Spleen (tissue), 11 donors: ENCODE results near the gene ZNF593. TPM values are rescaled to one million over a fixed set of nuclear protein-coding genes. Genes with fewer than 3 reads are reported as not detected.

Experiments
- DNase-seq: peaks from one replicate; pipeline ENCODE4 v3.0.0-alpha.2; 2020
- H3K27ac ChIP-seq, 8 donors: fragments of 200-600 bp; sonication (generic) in 7 of 8; 1 replicate in 4 of 8; 2 replicates in 4 of 8; pipeline versions ENCODE4 v1.5.0 to v1.8.0; 2016 to 2021; ENCODE audit warnings: inconsistent platforms in 4 of 8, mild to moderate bottlenecking in 4 of 8, moderate library complexity in 1 of 8
- H3K27me3 ChIP-seq, 7 donors: fragments of 200-600 bp; sonication (generic) in 6 of 7; replicated peaks in 1 of 7; 1 replicate in 4 of 7; 2 replicates in 3 of 7; pipeline versions ENCODE4 v1.5.0 to v1.8.0; 2016 to 2021; ENCODE audit warnings: inconsistent platforms in 3 of 7, mild to moderate bottlenecking in 1 of 7
- H3K36me3 ChIP-seq, 6 donors: fragments of 200-600 bp; sonication (generic) in 5 of 6; 1 replicate in 4 of 6; 2 replicates in 2 of 6; pipeline versions ENCODE4 v1.5.0 to v1.8.0; 2016 to 2021; ENCODE audit warnings: inconsistent platforms in 2 of 6
- H3K4me1 ChIP-seq, 6 donors: fragments of 200-600 bp; sonication (generic) in 5 of 6; 1 replicate in 3 of 6; 2 replicates in 3 of 6; pipeline versions ENCODE4 v1.5.0 to v1.8.0; 2016 to 2021; ENCODE audit warnings: inconsistent platforms in 3 of 6
- H3K4me3 ChIP-seq, 8 donors: fragments of 200-600 bp; sonication (generic) in 7 of 8; 1 replicate in 4 of 8; 2 replicates in 4 of 8; pipeline versions ENCODE4 v1.5.0 to v1.8.0; 2016 to 2021; ENCODE audit warnings: inconsistent platforms in 4 of 8, mild to moderate bottlenecking in 4 of 8, moderate library complexity in 2 of 8
- H3K9me3 ChIP-seq, 8 donors: fragments of 200-600 bp; sonication (generic) in 7 of 8; 1 replicate in 4 of 8; 2 replicates in 4 of 8; pipeline versions ENCODE4 v1.5.0 to v1.8.0; 2016 to 2021; ENCODE audit warnings: inconsistent platforms in 4 of 8
- CTCF ChIP-seq, 11 experiments: fragments of 200-600 bp in 7 of 11; fragments of 450-650 bp in 4 of 11; sonication (generic) in 4 of 11; IDR thresholded peaks in 8 of 11; conservative IDR thresholded peaks in 3 of 11; 1 replicate in 7 of 11; 2 replicates in 4 of 11; pipeline versions ENCODE4 v1.4.0 to v1.8.0; 2016 to 2021; ENCODE audit warnings: antibody characterized with exemption in 11 of 11, inconsistent platforms in 4 of 11, mild to moderate bottlenecking in 1 of 11
- POLR2A ChIP-seq, 3 donors: fragments of 450-650 bp; IDR thresholded peaks; one replicate each; pipeline ENCODE4 v1.5.1; 2017; ENCODE audit warnings: antibody characterized with exemption in 3 of 3, mild to moderate bottlenecking in 1 of 3
- POLR2AphosphoS5 ChIP-seq, 3 donors: sonication (generic); formaldehyde crosslinking; IDR thresholded peaks; one replicate each; pipeline ENCODE4 v1.5.1; 2017; ENCODE audit warnings: antibody characterized with exemption in 3 of 3
- WGBS, 5 donors: extraction: QIAGEN DNeasy Blood & Tissue Kit in 3 of 5; methylation state at CpG; one replicate each; pipeline versions ENCODE4 v1.1.5 to v1.1.7; 2013 to 2018; 5-methylcytosine and 5-hydroxymethylcytosine counted together
- intact Hi-C: fragments of 100-400 bp; cut with DNase I; formaldehyde crosslinking; loops from one replicate; pipeline ENCODE4 v1.15.0; 2023; ENCODE audit warnings: low total_unique reads
- polyA plus RNA-seq, 3 donors: library from polyadenylated mRNA; stranded (reverse); fragments of 200-250 nt; gene quantifications; one replicate each; pipeline ENCODE4 v1.2.1, GENCODE V29; 2013
- total RNA-seq, 7 donors: library from RNA; depleted of rRNA in 3 of 7; stranded (reverse); fragments of >200 nt in 3 of 7; fragmentation: NEBNext Ultra II Directional in 4 of 7; extraction: Animal tissue kit (Norgen Biotek cat#: 25700) in 4 of 7; gene quantifications; one replicate each; pipeline versions ENCODE4 v1.1.0 to v1.2.1, GENCODE V29; 2016 to 2021
- donor health status: healthy with polysubstance abuse.
- donor health status: DM: no; HTN: no; CAD: no; lungs with moderate emphysema.
- donor health status: DM: no; HTN: no; CAD: no.
- donor health status: Bipolar disorder and iron deficiency.
- donor health status: healthy.
- donor health status: DM: no; HTN: no; CAD: no.
- donor health status: DM: yes; HTN: yes; CAD: no.

ZNF593 gene
- total and polyA plus RNA-seq, 10 donors, result 13.5 to 104 (median 25.2) TPM

- H3K9me3 ChIP-seq, result no peaks in the 10 kb centered on the region
- no peaks in the 10 kb centered on the region for H3K4me1 ChIP-seq
- H3K27ac ChIP-seq, result no peak overlapping the region
- no peaks in the 10 kb centered on the region for H3K36me3 ChIP-seq
- H3K27me3 ChIP-seq, result no peaks in the 10 kb centered on the region
- 92 to 95% (median 93%) methylated on average over 13 to 21 of the region's 21 CpGs for WGBS, 5 donors
- TF ChIP-seq POLR2A (IDR thresholded peaks at IDR 0.05), result no peak
- TF ChIP-seq POLR2AphosphoS5 (IDR thresholded peaks at IDR 0.05), result no peak
- TF ChIP-seq CTCF (IDR thresholded peaks at IDR 0.05 in 8 of 11, conservative IDR thresholded peaks at IDR 0.05 in 3 of 11), result no peak
- DNase-seq, result no peak
- intact Hi-C loops, result no loop called here
- H3K4me3 ChIP-seq, result no peak overlapping the region
Measured at GRCh38 chr1:26184883-26185282, 15.2 kb downstream of the ZNF593 start.

GRCh38 chr1:26187882-26188281, 18.2 kb downstream of the ZNF593 start:
- Histone ChIP-seq H3K36me3 (no peaks in the 10 kb centered on the region), H3K27me3 (no peaks in the 10 kb centered on the region), H3K27ac (no peak overlapping the region), H3K9me3 (no peaks in the 10 kb centered on the region), H3K4me1 (no peaks in the 10 kb centered on the region), H3K4me3 (no peak overlapping the region)
- 91 to 98% (median 95%) methylated on average over 6 of the region's 6 CpGs for WGBS, 5 donors
- DNase-seq, result no peak
- intact Hi-C loops, result no loop called here
- TF ChIP-seq POLR2AphosphoS5 (IDR thresholded peaks at IDR 0.05) (no peak), POLR2A (IDR thresholded peaks at IDR 0.05) (no peak), CTCF (IDR thresholded peaks at IDR 0.05 in 8 of 11, conservative IDR thresholded peaks at IDR 0.05 in 3 of 11) (no peak)

GRCh38 chr1:26188477-26188876, 18.8 kb downstream of the ZNF593 start:
- Histone ChIP-seq H3K36me3 (no peaks in the 10 kb centered on the region), H3K27ac (no peak overlapping the region), H3K9me3 (no peaks in the 10 kb centered on the region), H3K4me3 (no peak overlapping the region), H3K27me3 (no peaks in the 10 kb centered on the region), H3K4me1 (no peaks in the 10 kb centered on the region)
- WGBS, 5 donors, result 91 to 98% (median 93%) methylated on average over 6 to 8 of the region's 8 CpGs
- TF ChIP-seq POLR2AphosphoS5 (IDR thresholded peaks at IDR 0.05) (no peak), POLR2A (IDR thresholded peaks at IDR 0.05) (no peak), CTCF (IDR thresholded peaks at IDR 0.05 in 8 of 11, conservative IDR thresholded peaks at IDR 0.05 in 3 of 11) (no peak)
- DNase-seq, result no peak
- intact Hi-C loops, result no loop called here

DNA sequence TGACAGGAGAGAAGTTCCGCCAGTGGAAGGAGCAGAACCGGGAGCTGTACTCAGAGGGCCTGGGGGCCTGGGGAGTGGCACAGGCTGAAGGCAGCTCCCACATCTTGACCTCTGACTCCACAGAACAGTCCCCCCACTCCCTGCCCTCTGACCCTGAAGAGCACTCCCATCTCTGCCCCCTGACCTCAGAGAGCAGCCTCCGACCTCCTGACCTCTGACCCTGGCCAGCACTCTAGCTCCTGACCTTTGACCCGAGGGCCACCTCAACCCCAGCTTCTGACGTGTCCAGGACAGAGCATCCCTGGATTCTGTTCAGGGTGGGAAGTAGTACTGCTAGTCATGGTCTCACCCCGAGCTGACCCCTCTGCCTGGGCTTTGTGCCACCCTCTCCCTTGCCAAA, 19.6 kb downstream of the ZNF593 start:
- intact Hi-C loops, result no loop called here
- H3K27me3 ChIP-seq, result no peaks in the 10 kb centered on the region
- no peaks in the 10 kb centered on the region for H3K36me3 ChIP-seq
- TF ChIP-seq POLR2A (IDR thresholded peaks at IDR 0.05) (no peak), POLR2AphosphoS5 (IDR thresholded peaks at IDR 0.05) (no peak)
- no peaks in the 10 kb centered on the region for H3K4me1 ChIP-seq
- H3K9me3 ChIP-seq, result no peaks in the 10 kb centered on the region
- WGBS, 5 donors, result 76 to 86% (median 80%) methylated on average over 4 to 6 of the region's 6 CpGs
- no peak overlapping the region for H3K4me3 ChIP-seq
- DNase-seq, result no peak
- no peak overlapping the region for H3K27ac ChIP-seq

GRCh38 chr1:26189751-26190275, 20.1 kb downstream of the ZNF593 start:
- Histone ChIP-seq H3K4me3 (no peak overlapping the region), H3K36me3 (no peaks in the 10 kb centered on the region), H3K9me3 (no peaks in the 10 kb centered on the region), H3K4me1 (no peaks in the 10 kb centered on the region), H3K27ac (no peak overlapping the region), H3K27me3 (no peaks in the 10 kb centered on the region)
- TF ChIP-seq POLR2AphosphoS5 (IDR thresholded peaks at IDR 0.05), result no peak
- no peak for TF ChIP-seq CTCF (IDR thresholded peaks at IDR 0.05 in 8 of 11, conservative IDR thresholded peaks at IDR 0.05 in 3 of 11)
- TF ChIP-seq POLR2A (IDR thresholded peaks at IDR 0.05), result no peak
- intact Hi-C loops, result no loop called here
- WGBS, 5 donors, result 69 to 90% (median 83%) methylated on average over 6 to 7 of the region's 7 CpGs
- no peak for DNase-seq
